Kidney (tissue), 14 donors: ENCODE data around the gene RIPPLY3. TPM values are rescaled to one million over a fixed set of nuclear protein-coding genes. Genes with fewer than 3 reads are reported as not detected.
A peak's percentile ranks its signal among the peaks of the same experiment; 100 is the strongest.

Source experiments
- DNase-seq, 5 donors: peaks; one replicate each; pipeline ENCODE4 v3.0.0-alpha.2; 2013 to 2020
- FAIRE-seq: peaks from 2 replicates; lab custom pipeline; 2012; peaks lifted over from hg19 to GRCh38; lab: Jason Lieb, UNC
- H3K27ac ChIP-seq, 2 donors: one replicate each; pipeline ENCODE4 v1.7.0; 2013; ENCODE audit warnings: low read depth in 2 of 2, low read length in 2 of 2, inconsistent platforms in 1 of 2
- H3K27me3 ChIP-seq: one replicate; pipeline ENCODE4 v1.7.1; 2013; ENCODE audit warnings: low read length, inconsistent platforms; ENCODE audit not compliant: control insufficient read depth, insufficient read depth
- H3K36me3 ChIP-seq, 3 donors: one replicate each; pipeline versions ENCODE4 v1.7.0 to v1.7.1; 2013; ENCODE audit warnings: low read length in 3 of 3, control low read depth in 1 of 3, inconsistent platforms in 1 of 3; ENCODE audit not compliant: insufficient read depth in 3 of 3, control insufficient read depth in 2 of 3
- H3K4me1 ChIP-seq, 3 donors: one replicate each; pipeline versions ENCODE4 v1.7.0 to v1.7.1; 2013; ENCODE audit warnings: low read length in 3 of 3, inconsistent platforms in 1 of 3, low read depth in 1 of 3; ENCODE audit not compliant: control insufficient read depth in 2 of 3, insufficient read depth in 2 of 3
- H3K4me3 ChIP-seq, 3 donors: one replicate each; pipeline versions ENCODE4 v1.7.0 to v1.8.1; 2013; ENCODE audit warnings: low read length in 3 of 3, control low read depth in 1 of 3, inconsistent platforms in 1 of 3
- H3K9ac ChIP-seq, 3 donors: one replicate each; pipeline versions ENCODE4 v1.7.0 to v1.7.1; 2013; ENCODE audit warnings: low read length in 3 of 3, control low read depth in 1 of 3, inconsistent platforms in 1 of 3
- H3K9me3 ChIP-seq, 3 donors: one replicate each; pipeline versions ENCODE4 v1.7.0 to v1.7.1; 2013; ENCODE audit warnings: low read length in 3 of 3, control low read depth in 1 of 3, inconsistent platforms in 1 of 3; ENCODE audit not compliant: control insufficient read depth in 2 of 3, insufficient read depth in 1 of 3
- CTCF ChIP-seq: IDR thresholded peaks from 3 replicates; pipeline ENCODE4 v1.5.1; 2012; ENCODE audit warnings: mild to moderate bottlenecking, moderate library complexity, borderline replicate concordance; ENCODE audit not compliant: insufficient read depth; ENCODE audit errors: extremely low read depth
- intact Hi-C: fragments of 100-400 bp; cut with DNase I; formaldehyde crosslinking; loops from one replicate; pipeline ENCODE4 v1.11.1; 2022
- polyA plus RNA-seq: library from polyadenylated mRNA; stranded (reverse); fragments of 350-450 nt; fragmentation: Illumina TruSeq; extraction: RNeasy Lipid Tissue Mini Kit (QIAGEN cat#74804); gene quantifications from one replicate; pipeline ENCODE4 v1.2.3, GENCODE V29; 2014; ENCODE audit warnings: low read depth, low replicate concordance; ENCODE audit not compliant: insufficient read depth
- total RNA-seq: library from RNA; stranded (reverse); fragmentation: NEBNext Ultra II Directional; extraction: Animal tissue kit (Norgen Biotek cat#: 25700); gene quantifications from one replicate; pipeline ENCODE4 v1.2.1, GENCODE V29; 2021
- donor health status: control.
- donor health status: control.
- donor health status: control.
- donor health status: control.
- donor health status: control.
- donor health status: DM: yes; HTN: yes; CAD: no.
- donor health status: Normal renal cell carcinoma (clear cell type).

Gene RIPPLY3
- total and polyA plus RNA-seq, 2 donors from 2014 or later, result 0.26 to 0.31 TPM

- Histone ChIP-seq H3K4me1 (peaks cover 0 to 6% (median 0%) of the 10 kb centered on the region in 3 donors), H3K4me3 (peak overlapping the region in 1 of 3 donors; percentile 37), H3K27me3 (peaks cover 7% of the 10 kb centered on the region), H3K9ac (no peak overlapping the region), H3K36me3 (no peaks in the 10 kb centered on the region), H3K27ac (no peak overlapping the region), H3K9me3 (no peaks in the 10 kb centered on the region)
- no peak for TF ChIP-seq CTCF
- intact Hi-C loops, result no loop called here
- FAIRE-seq, result no peak
- peak in 4 of 5 donors; percentile 43 to 66 (median 48) for DNase-seq
These were observed 685 bp upstream of the RIPPLY3 start for GRCh38 chr21:37005548-37006485.

GRCh38 chr21:37008724-37009123, 2.2 kb downstream of the RIPPLY3 start:
- Histone ChIP-seq H3K27ac (no peak overlapping the region), H3K4me3 (no peak overlapping the region), H3K36me3 (no peaks in the 10 kb centered on the region), H3K9me3 (no peaks in the 10 kb centered on the region), H3K9ac (no peak overlapping the region), H3K27me3 (peaks cover 7% of the 10 kb centered on the region), H3K4me1 (peaks cover 0 to 6% (median 0%) of the 10 kb centered on the region in 3 donors)
- no peak for FAIRE-seq
- intact Hi-C loops, result no loop called here
- no peak for TF ChIP-seq CTCF
- DNase-seq, result peak in 1 of 5 donors; percentile 21

- peaks cover 0 to 6% (median 0%) of the 10 kb centered on the region in 3 donors for H3K4me1 ChIP-seq
- FAIRE-seq (peak; percentile 21), DNase-seq (peak; percentile 90 to 94 (median 93))
- H3K27ac ChIP-seq, result no peak overlapping the region
- no peak overlapping the region for H3K9ac ChIP-seq
- no peaks in the 10 kb centered on the region for H3K36me3 ChIP-seq
- H3K4me3 ChIP-seq, result peak overlapping the region in 2 of 3 donors; percentile 52 to 72
- peak; percentile 89 for TF ChIP-seq CTCF
- no peaks in the 10 kb centered on the region for H3K9me3 ChIP-seq
- intact Hi-C loops, result no loop called here
- H3K27me3 ChIP-seq, result peaks cover 7% of the 10 kb centered on the region
These were observed 3.3 kb downstream of the RIPPLY3 start for GRCh38 chr21:37009740-37010341.
